ENCODE measurements around the gene KAZN. TPM values are rescaled to one million over a fixed set of nuclear protein-coding genes. Genes with fewer than 3 reads are reported as not detected.

Gene KAZN
- total RNA-seq, 1 donor from 2014 or later = 40.6 TPM

DNA sequence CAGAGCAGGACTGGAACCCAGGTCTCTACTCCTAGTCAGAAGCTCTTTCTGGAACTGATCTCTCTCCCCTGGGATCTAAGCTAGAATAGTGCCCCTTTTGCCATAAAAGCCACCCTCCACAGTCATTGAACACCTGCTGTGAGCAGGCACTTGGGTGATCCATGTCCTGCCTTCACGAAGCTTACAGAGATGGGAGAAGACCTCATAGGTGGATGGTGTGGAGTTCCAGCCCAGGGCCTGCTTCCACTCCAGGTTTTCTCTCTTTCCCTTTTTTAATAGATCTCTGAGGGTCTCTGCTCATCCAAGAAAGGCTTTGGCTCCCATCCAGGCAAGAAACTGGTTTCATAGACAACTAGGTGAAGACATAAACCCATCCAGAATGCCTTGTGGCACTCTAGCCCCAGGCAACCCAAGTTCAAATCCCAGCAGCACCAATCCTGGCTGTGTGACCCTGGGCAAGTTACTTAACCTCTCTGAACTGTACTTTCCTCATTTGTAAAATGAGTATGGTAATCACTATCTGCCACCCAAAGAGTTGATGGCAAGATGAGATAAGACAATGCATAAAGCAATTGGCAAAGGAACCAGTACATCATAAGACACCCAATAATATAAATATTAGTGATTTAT is 508.7 kb downstream of the KAZN start:
- DNase-seq (ENCODE audit: low spot score) = no peak

GRCh38 chr1:15107911-15108310 is 509.4 kb downstream of the KAZN start:
- no peak for DNase-seq (ENCODE audit: low spot score)

- DNase-seq (ENCODE audit: low spot score) = no peak
Observed at GRCh38 chr1:15110128-15110866, 511.8 kb downstream of the KAZN start.

DNA sequence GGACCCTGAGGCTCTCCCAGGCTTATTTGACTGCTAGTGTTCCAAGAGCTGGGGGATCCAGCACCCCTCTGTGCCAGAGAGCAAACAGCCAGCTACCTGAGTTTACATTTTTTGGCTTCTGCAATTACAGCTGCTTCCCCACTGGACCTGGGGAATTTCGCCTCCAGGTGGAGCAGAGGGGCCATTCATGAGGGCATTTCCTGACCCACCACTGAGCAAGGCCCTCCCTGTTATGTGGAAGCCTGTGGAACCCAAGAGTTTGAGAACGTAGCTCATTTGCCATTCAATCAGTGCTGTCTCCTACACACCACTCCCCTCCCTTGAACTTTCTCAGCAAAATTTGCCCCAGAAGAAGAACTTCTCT is 512.4 kb downstream of the KAZN start:
- DNase-seq (ENCODE audit: low spot score) = no peak

GRCh38 chr1:15113146-15113545 is 514.7 kb downstream of the KAZN start:
- no peak for DNase-seq (ENCODE audit: low spot score)

- DNase-seq (ENCODE audit: low spot score) = no peak
Observed at GRCh38 chr1:15114884-15115283, 516.4 kb downstream of the KAZN start.

GRCh38 chr1:15115542-15116330 is 517.3 kb downstream of the KAZN start:
- DNase-seq (ENCODE audit: low spot score) = no peak

- no peak for DNase-seq (ENCODE audit: low spot score)
Observed at GRCh38 chr1:15116966-15117365, 518.5 kb downstream of the KAZN start.

DNA sequence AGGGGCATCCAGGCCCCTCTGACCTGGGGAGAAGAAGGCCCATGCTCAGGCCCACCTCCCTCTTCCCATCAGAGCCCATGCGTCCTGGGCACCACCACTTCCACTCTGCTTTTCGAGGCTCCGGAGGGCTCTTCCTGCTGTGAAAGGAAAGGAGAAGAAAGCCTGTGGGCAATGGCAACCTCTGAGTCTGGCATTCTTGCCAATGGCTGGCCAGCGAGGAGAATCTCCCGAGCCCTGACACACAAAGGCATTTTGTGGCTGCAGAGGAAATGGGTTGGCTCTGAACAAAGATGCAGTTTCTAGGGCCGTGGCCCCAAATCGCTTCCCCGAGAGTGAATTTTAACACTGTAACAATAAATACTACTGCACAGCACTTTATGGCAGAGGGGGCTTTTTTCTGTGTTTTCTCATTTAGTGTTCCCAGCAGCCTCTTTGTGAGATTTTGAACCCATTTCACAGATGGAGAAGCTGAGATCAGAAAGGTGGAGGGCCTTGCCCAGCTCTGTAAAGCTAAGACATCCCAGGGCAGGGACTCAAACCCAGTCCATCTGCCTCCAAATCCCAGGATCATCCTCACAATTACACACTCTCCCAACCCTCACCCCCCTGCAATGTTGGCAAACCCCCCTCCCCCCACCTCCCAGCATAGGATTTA is 519.3 kb downstream of the KAZN start:
- no peak for DNase-seq (ENCODE audit: low spot score)

DNA sequence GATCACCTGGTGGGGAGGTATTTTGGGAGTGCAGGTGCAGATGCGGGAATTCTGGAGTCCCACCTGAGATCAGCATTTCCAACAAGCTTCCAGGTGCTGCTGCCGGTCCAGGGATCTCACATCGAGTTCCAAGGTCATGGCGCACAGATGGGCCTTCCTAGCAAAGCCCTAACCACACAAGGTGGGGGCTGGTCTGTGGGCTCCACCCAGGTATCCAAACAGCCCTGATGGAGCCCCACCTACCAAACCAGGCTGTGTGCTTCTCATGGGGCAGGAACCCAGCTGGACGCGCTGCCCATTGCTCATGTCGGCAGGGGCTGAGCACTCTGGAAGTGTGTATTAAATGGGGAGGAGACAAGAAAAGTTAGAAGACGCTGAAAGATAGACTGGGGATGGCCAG is 520.1 kb downstream of the KAZN start:
- DNase-seq (ENCODE audit: low spot score) = no peak

DNA sequence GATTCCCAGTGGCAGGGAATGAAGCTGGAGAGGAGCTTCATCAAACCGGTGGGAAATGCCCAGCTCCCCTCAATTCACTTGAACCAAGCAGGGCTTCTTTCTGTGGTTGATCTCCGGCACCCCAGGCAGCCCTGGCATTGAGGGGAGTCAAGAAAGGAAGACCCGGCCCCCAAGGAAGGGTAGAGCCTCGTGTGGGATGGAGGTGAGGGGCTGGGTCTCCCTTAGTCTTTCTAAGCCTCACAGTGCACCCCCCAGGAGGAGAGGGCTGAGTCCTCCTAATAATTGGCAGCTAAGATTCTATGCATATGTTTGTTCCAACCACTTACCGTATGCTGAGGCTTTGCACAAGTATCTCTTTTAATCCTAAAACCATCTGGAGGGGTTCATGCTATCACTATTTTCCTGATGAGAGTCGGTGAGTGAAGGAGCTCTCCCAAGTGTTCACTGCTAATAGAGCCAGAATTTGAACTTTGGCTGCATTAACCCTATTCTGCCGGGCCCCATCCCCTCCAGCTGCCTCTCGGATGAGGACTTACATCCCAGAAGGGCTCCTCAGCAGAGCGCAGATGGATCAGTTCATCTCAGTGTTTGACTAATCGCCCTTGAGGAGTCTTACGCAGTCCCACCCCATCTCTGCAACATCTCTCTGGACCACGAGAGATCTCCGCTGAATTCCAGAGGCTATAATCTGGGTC is 521.9 kb downstream of the KAZN start:
- no peak for DNase-seq (ENCODE audit: low spot score)

DNA sequence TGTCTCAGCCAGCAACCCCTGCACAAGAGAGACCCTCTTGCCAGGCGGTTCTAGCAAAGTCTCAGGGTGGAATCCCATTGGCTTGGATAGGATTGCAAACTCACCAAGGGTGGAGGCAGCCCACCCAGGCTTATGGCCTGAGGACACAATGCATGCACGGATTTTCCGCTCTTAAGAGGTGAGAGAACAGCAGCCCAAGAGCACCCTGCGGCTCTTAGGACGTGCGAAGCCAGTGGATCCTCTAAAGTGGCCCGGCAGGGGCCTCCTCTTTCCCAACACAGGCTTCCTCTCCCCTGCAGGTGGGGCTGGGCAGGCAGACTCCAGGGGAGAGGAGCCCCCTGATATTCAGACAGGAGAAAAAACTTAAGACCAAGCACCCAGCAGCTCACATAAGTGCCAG is 523.8 kb downstream of the KAZN start:
- DNase-seq (ENCODE audit: low spot score) = no peak

DNA sequence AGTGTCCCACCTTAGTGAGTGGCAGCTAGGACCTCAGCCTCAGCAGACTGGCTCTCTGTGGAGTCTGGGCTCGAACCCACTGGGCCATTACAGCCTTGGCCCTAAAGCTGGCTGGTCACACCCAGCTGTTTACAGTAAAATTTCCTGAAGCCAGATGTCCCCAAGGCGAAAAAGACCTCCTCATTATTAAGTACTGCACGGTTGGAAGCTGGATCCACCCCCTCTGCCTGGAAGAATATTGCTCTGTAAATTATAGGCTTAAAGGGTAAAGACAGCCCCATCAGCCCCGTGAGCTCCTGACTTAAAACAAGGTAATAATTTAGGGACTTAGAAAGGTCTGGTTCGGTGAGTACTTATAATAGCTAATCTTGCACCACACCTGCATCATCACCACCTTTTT is 524.8 kb downstream of the KAZN start:
- DNase-seq (ENCODE audit: low spot score) = no peak

DNA sequence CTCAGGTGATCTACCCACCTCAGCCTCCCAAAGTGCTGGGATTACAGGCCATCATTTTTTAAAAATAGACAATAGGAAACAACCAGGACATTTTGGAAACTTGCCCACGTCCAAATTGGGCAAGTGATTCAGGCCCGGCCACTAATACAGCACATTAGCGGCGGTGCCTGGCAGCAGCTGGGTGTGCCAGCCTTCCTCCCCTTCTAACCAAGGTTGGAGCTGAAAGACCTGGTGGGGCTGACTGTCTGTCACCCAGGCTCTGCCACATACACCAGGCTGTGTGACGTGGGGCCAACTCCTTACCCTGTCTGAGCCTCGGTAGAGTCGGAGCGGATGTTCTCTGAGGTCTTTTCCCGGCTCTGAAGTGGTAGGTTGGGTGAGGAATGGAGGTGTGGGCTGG is 525.4 kb downstream of the KAZN start:
- DNase-seq (ENCODE audit: low spot score) = no peak

GRCh38 chr1:15124362-15125100 is 526.0 kb downstream of the KAZN start:
- no peak for DNase-seq (ENCODE audit: low spot score)

GRCh38 chr1:15125101-15125745 is 526.7 kb downstream of the KAZN start:
- DNase-seq (ENCODE audit: low spot score) = no peak

- DNase-seq (ENCODE audit: low spot score) = no peak
Observed at GRCh38 chr1:15128077-15128476, 529.6 kb downstream of the KAZN start.

DNA sequence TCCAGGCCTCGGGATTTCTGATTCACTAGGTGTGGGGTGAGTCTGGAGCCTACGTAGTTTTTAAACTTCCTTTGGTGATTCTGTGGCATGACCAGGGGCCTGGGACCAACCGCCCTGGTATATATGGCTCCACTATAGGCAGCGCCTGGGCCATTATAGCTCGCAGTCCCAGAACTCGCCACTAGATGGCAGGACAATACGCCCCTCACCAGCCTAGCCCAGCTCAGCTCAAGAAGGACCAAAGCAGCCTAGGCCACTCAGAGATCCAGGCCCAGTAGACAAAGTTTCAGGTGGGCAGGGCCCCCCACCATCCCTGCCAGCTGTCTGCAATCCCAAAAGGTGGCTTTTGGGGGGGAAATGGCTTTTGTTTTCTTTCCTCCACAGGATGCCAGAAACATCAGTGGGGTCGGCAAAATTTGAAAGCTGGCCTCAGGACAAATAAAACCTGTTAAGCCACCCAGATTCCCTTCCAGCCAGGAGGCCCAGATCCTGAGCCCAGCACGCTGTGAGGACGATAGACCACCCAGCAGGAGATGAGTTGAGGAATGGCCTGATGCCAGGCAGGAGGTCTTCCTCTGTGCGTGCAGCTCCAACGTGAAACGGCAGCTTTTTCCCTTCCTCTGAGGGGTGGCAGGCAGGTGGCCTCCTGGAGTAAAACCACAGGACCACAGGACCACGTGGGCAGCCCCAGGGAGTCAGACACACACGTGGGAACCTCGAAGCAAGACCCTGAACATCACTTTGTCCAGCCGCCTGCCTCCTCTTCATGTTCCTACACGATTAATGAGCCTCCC is 530.2 kb downstream of the KAZN start:
- peak; percentile 74 for DNase-seq (ENCODE audit: low spot score)

- DNase-seq (ENCODE audit: low spot score) = no peak
Observed at GRCh38 chr1:15129944-15130343, 531.5 kb downstream of the KAZN start.

DNA sequence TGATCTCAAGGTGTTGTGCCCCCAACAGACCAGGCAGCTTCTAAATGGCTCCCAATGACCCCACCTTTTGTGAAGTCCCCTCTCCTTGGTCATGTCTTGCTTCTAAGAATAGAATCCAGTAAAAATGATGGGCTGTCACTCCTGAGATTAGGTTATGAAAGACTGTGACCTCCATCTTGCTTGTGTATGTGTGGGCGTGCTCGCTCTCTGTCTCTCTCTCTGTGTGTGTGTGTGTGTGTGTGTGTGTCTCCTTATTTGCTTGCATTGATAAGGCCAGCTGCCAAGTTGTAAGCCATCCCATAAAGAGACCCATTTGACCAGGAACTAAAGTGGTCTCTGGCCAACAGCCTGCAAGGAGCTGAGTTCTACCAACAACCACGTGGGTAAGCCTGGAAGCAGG is 532.1 kb downstream of the KAZN start:
- no peak for DNase-seq (ENCODE audit: low spot score)

Measured in ureter (tissue), 1 donor.